Thymus (tissue), 11 donors: ENCODE data around the gene DNAJA4. TPM values are rescaled to one million over a fixed set of nuclear protein-coding genes. Genes with fewer than 3 reads are reported as not detected.

Experiments
- DNase-seq, 9 donors: peaks; one replicate each; pipeline ENCODE4 v3.0.0-alpha.2; 2013; ENCODE audit warnings: low spot score in 9 of 9, low read depth in 6 of 9, missing footprints in 1 of 9
- H3K27ac ChIP-seq, 2 donors: one replicate each; pipeline ENCODE4 v1.5.1; 2013; ENCODE audit warnings: control low read depth in 1 of 2, low read depth in 1 of 2, low read length in 1 of 2, mild to moderate bottlenecking in 1 of 2, moderate library complexity in 1 of 2
- H3K27me3 ChIP-seq, 2 donors: one replicate each; pipeline ENCODE4 v1.5.1; 2013; ENCODE audit warnings: low read length in 1 of 2; ENCODE audit not compliant: control insufficient read depth in 2 of 2, insufficient read depth in 1 of 2
- H3K36me3 ChIP-seq, 2 donors: one replicate each; pipeline ENCODE4 v1.5.1; 2013; ENCODE audit warnings: low read length in 1 of 2, mild to moderate bottlenecking in 1 of 2, moderate library complexity in 1 of 2; ENCODE audit not compliant: control insufficient read depth in 2 of 2, insufficient read depth in 2 of 2
- H3K4me1 ChIP-seq, 2 donors: one replicate each; pipeline ENCODE4 v1.5.1; 2013; ENCODE audit warnings: low read length in 2 of 2; ENCODE audit not compliant: control insufficient read depth in 2 of 2, insufficient read depth in 2 of 2
- H3K4me3 ChIP-seq, 2 donors: one replicate each; pipeline ENCODE4 v1.5.1; 2013; ENCODE audit warnings: low read length in 2 of 2, control low read depth in 1 of 2, mild to moderate bottlenecking in 1 of 2
- H3K9me3 ChIP-seq, 2 donors: one replicate each; pipeline ENCODE4 v1.5.1; 2013; ENCODE audit warnings: low read length in 1 of 2, mild to moderate bottlenecking in 1 of 2; ENCODE audit not compliant: control insufficient read depth in 2 of 2, insufficient read depth in 1 of 2
- WGBS: extraction: QIAGEN DNeasy Blood & Tissue Kit; methylation state at CpG from one replicate; pipeline ENCODE4 v1.1.7; 2013; 5-methylcytosine and 5-hydroxymethylcytosine counted together
- polyA plus RNA-seq: library from polyadenylated mRNA; stranded (reverse); fragments of 200-250 nt; gene quantifications from one replicate; pipeline ENCODE4 v1.2.3, GENCODE V29; 2013
- total RNA-seq: library from RNA; stranded (reverse); fragments of 120-200 nt; gene quantifications from one replicate; pipeline ENCODE4 v1.2.4, GENCODE V29; 2013
- donor health status: healthy.

The DNAJA4 gene
- total and polyA plus RNA-seq, 2 donors, result 6.2 to 19.0 TPM

DNA sequence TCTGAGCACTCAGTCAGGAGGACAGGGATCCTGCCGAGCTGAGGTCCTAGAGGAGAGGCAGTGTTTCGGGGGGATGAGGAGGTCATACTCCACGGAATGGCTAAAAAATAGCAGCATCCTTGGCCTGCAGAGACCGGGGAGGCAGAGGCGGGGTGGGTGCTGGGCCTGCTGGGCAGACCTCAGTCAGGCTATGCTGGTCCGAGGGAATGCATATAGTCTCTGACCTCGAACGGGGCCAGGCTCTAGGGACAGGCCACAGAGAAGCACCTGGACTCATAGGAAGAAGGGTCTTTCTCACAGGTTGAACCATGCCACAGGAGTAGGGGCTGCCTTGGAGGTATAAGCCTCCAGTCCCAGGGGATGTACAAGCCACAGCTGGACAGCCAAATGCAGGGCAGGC, 49.0 kb downstream of the DNAJA4 start:
- Histone ChIP-seq H3K27ac (no peak overlapping the region), H3K4me1 (peaks cover 0 to 2% of the 10 kb centered on the region in 2 donors), H3K4me3 (no peak overlapping the region), H3K9me3 (no peaks in the 10 kb centered on the region), H3K36me3 (no peaks in the 10 kb centered on the region), H3K27me3 (peaks cover 0 to 1% of the 10 kb centered on the region in 2 donors)
- 84% methylated on average over 8 of the region's 8 CpGs for WGBS
- no peak for DNase-seq

DNA sequence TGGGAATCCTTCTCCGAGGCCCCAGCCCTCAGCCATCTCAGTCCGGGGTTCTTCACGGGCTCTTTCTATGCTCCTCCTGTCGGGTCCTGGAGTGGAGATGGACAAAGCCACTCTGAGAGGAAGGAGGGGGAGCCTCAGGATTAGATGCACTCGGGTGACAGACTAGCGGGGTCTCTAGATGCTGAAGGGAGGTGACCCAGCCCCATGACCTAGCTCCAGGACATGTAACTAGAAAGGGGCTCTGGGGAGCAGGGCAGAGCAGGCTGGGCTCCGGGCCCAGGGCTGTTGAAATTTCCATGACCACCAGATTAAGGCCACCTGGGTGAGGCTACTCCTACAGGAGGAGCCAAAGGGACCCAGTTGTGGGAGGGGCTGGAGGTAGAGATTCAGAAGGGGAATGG, 49.8 kb downstream of the DNAJA4 start:
- H3K27ac ChIP-seq, result no peak overlapping the region
- no peaks in the 10 kb centered on the region for H3K27me3 ChIP-seq
- H3K36me3 ChIP-seq, result no peaks in the 10 kb centered on the region
- WGBS, result 95% methylated on average over 7 of the region's 7 CpGs
- H3K4me1 ChIP-seq, result peaks cover 0 to 2% of the 10 kb centered on the region in 2 donors
- H3K9me3 ChIP-seq, result no peaks in the 10 kb centered on the region
- no peak for DNase-seq
- no peak overlapping the region for H3K4me3 ChIP-seq

DNA sequence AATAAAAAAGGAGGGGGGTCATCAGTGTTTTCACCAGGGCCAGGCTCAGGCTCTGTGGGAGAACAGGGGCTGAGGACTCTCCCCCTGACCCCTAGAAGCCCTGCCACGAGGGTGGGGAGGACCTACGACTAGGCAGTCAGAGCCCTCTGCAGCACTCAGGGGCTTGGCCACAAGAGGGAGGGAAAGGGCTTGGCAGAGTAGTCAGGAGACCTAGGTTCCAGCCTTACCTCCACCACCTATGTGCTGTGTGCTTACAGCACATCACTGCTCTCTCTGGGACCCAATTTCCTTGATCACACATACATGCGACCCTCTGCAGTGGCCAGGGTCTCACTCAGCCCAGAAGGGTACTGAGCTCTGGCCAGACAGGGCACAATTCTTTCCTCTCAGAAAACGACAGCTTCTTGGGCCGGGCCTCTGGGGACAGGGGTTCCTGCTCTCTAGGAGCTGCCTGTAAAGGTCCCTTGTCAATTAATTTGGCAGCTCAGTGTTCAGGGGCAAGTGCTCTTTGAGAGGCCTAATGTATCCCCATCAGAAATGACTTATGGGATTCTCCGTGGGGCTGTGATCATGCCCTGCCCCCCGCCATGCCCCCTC, 51.4 kb downstream of the DNAJA4 start:
- Histone ChIP-seq H3K27me3 (no peaks in the 10 kb centered on the region), H3K4me1 (peaks cover 0 to 2% of the 10 kb centered on the region in 2 donors), H3K9me3 (no peaks in the 10 kb centered on the region), H3K36me3 (no peaks in the 10 kb centered on the region), H3K4me3 (no peak overlapping the region), H3K27ac (peak overlapping the region in 1 of 2 donors; percentile 33)
- WGBS, result 90% methylated on average over 7 of the region's 7 CpGs
- no peak for DNase-seq

DNA sequence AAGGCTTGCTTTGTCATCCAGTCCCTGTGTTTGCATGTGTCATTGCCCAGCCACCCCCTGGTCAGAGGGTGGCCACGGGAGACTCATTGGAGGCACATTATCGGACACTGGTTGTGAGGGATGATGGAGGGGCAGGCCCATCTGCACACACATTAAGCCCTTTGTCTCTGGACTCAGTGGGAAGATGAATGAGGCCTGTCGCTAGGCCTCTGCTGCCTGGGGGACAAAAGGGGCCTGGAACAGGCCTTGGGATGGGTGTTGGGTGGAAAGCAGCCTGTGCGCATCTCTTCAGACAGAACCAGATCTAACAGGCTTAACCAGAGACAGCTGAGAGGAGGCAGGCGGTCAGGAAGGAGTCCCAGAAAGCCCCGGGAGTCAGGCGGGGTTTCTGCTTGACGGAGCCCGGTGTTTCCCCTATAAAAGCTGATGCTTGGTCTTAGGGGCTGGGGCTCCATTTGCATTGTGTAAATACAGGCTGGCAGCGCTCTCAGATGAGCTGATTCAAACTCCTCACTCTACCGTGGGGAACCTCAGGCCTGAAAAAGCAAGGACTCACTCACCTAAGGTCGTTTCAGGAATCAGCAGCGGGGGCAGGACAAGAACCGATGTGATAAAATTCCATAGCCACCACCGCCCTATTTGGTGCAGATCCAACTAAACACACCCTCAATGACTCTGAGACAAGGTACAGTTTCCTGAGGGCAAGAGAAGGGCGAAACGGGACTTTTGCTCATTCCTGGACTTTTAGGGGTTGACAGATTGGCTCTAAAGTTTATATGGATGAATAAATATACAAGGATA, 52.1 kb downstream of the DNAJA4 start:
- H3K27me3 ChIP-seq, result no peaks in the 10 kb centered on the region
- peaks cover 0 to 2% of the 10 kb centered on the region in 2 donors for H3K4me1 ChIP-seq
- no peak overlapping the region for H3K4me3 ChIP-seq
- WGBS, result 93% methylated on average over 17 of the region's 17 CpGs
- peak overlapping the region in 1 of 2 donors; percentile 33 for H3K27ac ChIP-seq
- H3K9me3 ChIP-seq, result no peaks in the 10 kb centered on the region
- no peaks in the 10 kb centered on the region for H3K36me3 ChIP-seq
- DNase-seq, result no peak

DNA sequence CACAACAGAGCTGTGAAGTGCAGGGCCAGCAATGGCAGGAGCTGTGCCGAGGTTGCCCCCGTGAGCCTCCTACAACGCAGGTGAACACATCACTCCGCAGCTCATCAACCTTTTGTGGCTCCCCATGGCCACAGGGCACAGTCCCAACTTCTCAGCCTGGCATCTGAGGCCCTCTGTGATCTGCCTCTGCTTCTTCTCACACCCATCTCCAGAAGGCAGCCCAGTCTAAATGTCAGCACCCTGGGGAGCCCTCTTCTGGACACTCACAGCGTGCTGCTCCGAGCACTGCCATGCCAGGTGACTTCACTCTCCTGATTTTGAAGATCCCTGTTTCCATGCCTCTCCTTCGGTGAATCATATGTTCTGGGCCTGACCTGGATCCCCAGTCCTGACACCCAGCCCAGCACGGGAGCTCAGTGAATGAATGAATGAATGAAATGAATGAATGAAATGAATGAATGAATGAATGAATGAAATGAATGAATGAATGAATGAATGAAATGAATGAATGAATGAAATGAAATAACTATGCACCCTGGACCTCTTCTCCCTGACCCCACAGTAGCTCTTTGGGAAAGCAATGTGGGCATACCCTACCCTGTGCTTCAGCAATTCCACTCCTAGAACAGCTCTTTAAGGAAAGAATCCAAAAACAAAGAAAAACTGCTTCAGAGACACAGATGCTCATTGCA, 52.9 kb downstream of the DNAJA4 start:
- WGBS, result 98% methylated on average over 8 of the region's 8 CpGs
- Histone ChIP-seq H3K27me3 (no peaks in the 10 kb centered on the region), H3K4me3 (no peak overlapping the region), H3K36me3 (no peaks in the 10 kb centered on the region), H3K9me3 (no peaks in the 10 kb centered on the region), H3K4me1 (no peaks in the 10 kb centered on the region), H3K27ac (peak overlapping the region in 1 of 2 donors; percentile 11)
- no peak for DNase-seq

DNA sequence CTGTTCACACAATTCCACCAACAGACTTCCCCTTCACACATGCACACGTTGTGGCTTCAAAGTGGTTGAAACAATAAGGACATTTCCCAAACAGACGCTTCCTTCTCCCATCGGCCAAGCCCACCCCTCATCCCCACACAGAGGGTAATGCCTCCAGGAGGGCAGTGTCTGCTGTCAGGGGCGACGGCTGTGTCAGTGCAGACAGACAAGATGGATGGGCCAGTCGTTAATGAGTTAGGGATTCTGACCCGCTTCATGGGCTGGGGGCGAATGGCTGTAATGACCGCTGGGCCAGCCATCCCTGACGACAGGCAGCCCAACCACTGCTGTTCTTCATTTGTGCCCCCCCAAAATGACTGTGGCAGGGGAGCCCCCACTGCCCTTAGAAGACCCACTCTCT, 55.2 kb downstream of the DNAJA4 start:
- no peaks in the 10 kb centered on the region for H3K4me1 ChIP-seq
- H3K27ac ChIP-seq, result no peak overlapping the region
- H3K36me3 ChIP-seq, result no peaks in the 10 kb centered on the region
- no peaks in the 10 kb centered on the region for H3K27me3 ChIP-seq
- H3K4me3 ChIP-seq, result no peak overlapping the region
- H3K9me3 ChIP-seq, result no peaks in the 10 kb centered on the region
- no peak for DNase-seq
- WGBS, result 67% methylated on average over 10 of the region's 10 CpGs

DNA sequence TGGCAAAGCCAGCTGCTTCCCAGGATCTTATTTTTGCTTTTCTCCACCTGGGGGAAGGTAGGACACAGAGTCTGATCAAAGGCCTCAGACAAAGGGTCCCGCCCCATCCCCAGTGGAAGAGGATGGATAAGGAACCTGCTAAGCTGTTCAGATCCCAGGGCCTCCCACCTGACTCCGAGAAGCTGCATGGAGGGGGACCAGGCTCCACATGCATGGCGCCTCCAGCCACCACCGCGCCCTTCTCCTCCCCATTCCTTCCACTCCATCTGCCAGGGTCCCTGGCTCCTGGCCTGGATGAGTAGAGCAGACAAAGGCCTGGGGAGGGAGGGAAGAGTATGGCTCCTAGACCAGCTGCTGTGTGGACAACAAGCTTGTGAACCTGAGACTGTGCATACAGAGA, 55.8 kb downstream of the DNAJA4 start:
- H3K27me3 ChIP-seq, result no peaks in the 10 kb centered on the region
- WGBS, result 97% methylated on average over 5 of the region's 5 CpGs
- H3K27ac ChIP-seq, result no peak overlapping the region
- no peaks in the 10 kb centered on the region for H3K4me1 ChIP-seq
- H3K36me3 ChIP-seq, result no peaks in the 10 kb centered on the region
- no peak overlapping the region for H3K4me3 ChIP-seq
- H3K9me3 ChIP-seq, result no peaks in the 10 kb centered on the region
- DNase-seq, result no peak

DNA sequence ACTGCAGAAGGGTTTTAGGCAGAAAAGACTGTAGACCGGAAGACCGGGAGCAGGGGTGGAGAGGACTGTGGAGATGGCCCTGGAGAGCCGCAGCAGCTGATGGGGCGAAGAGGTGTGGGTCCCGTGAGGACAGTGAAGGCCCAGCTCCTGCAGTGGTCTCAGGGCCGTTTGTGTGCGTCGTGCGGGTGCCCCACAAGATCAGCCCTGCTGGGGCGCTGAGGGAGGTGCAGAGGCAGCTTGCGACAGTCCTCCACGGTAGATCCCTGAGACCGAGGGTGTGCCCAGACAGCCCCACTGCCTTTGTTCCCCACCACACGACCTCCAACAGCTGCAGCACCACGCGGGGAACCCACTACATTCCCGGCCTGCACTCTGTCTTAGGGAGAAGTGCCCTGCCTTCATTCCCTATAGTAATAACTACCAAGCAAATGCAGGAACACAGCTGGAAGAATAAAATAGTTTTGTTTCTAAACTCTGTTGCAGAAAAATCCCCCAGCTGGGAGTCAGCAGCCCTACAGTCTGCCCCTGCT, 56.7 kb downstream of the DNAJA4 start:
- Histone ChIP-seq H3K27me3 (no peaks in the 10 kb centered on the region), H3K4me3 (no peak overlapping the region), H3K36me3 (no peaks in the 10 kb centered on the region), H3K27ac (no peak overlapping the region), H3K4me1 (no peaks in the 10 kb centered on the region), H3K9me3 (no peaks in the 10 kb centered on the region)
- DNase-seq, result no peak
- 89% methylated on average over 17 of the region's 17 CpGs for WGBS

DNA sequence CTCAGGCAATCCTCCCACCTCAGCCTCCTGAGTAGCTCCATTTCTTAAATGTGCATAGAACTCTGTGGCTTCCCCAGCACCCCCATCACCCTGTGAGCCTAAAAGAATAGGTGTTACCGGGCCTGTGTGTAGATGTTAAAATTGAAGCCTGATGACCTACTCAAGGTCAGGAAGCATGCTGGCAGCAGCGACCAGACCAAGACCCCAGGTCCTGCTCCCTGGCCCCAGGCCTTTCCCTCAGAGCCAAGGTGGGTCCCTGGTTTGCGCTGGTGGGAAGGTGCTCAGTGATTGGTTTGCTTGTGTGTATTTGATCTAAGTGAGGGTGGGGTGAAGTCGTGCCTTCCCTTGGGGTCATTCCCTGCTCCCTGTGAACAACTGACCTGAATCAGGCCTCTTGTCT, 57.4 kb downstream of the DNAJA4 start:
- WGBS, result 94% methylated on average over 4 of the region's 4 CpGs
- no peak overlapping the region for H3K27ac ChIP-seq
- H3K4me3 ChIP-seq, result no peak overlapping the region
- H3K36me3 ChIP-seq, result no peaks in the 10 kb centered on the region
- H3K4me1 ChIP-seq, result no peaks in the 10 kb centered on the region
- H3K27me3 ChIP-seq, result no peaks in the 10 kb centered on the region
- H3K9me3 ChIP-seq, result no peaks in the 10 kb centered on the region
- DNase-seq, result no peak
